OCI-LY1 (cell line): Measurements from ENCODE around the gene PLEKHH1.

Source experiments
- CTCF ChIP-seq: fragments of 200-600 bp; sonication (generic), shearing (Covaris generic); IDR thresholded peaks from 2 replicates; pipeline ENCODE4 v1.5.1; 2017; ENCODE audit warnings: mild to moderate bottlenecking, antibody characterized with exemption, low read length, moderate library complexity, mixed read lengths
- EZH2 ChIP-seq: fragments of 200-600 bp; sonication (generic), shearing (Covaris generic); IDR thresholded peaks from 2 replicates; pipeline ENCODE4 v1.8.0; 2017; ENCODE audit warnings: borderline replicate concordance, mixed run types, mild to moderate bottlenecking, antibody characterized with exemption, low read length, moderate library complexity, mixed read lengths

- no peak for TF ChIP-seq CTCF
- no peak for TF ChIP-seq EZH2
These were observed 5.3 kb upstream of the PLEKHH1 start for GRCh38 chr14:67527756-67528155.
